ENCODE data around the gene CTIF. TPM values are rescaled to one million over a fixed set of nuclear protein-coding genes. Genes with fewer than 3 reads are reported as not detected.

CTIF gene
- polyA plus RNA-seq, 1 of the 3 experiments (the other 2 are of a cell fraction) = 47.2 TPM

- peak; percentile 63; the same call in 1 of the 2 replicates for TF ChIP-seq REST (IDR thresholded peaks at IDR 0.05; ENCODE audit: low read depth, low read length)
- TF ChIP-seq FOXJ3 (CRISPR knock-in tag; IDR thresholded peaks at IDR 0.05) = no peak
- peak; percentile 93 for TF ChIP-seq JUND (IDR thresholded peaks at IDR 0.05)
- TF ChIP-seq EZH2phosphoT487 (IDR thresholded peaks at IDR 0.05; ENCODE audit: borderline replicate concordance, low read depth) = no peak
- TF ChIP-seq TEAD4 (IDR thresholded peaks at IDR 0.05; ENCODE audit: borderline replicate concordance, insufficient read depth) = peak; percentile 92
- no peak for TF ChIP-seq CTCF (IDR thresholded peaks at IDR 0.05)
- TF ChIP-seq RAD21 (IDR thresholded peaks at IDR 0.05; ENCODE audit: low read length) = no peak
- no peak for TF ChIP-seq RFX5 (IDR thresholded peaks at IDR 0.05; ENCODE audit: low read length)
- TF ChIP-seq SMC3 (IDR thresholded peaks at IDR 0.05; ENCODE audit: low read depth, low read length) = no peak
- peak; percentile 20 to 94; a peak in 3 of 4 replicates for TF ChIP-seq EP300 (IDR thresholded peaks at IDR 0.05; ENCODE audit: borderline replicate concordance in 1 of 2, low read depth in 1 of 2, low read length in 1 of 2)
- no peak for TF ChIP-seq RCOR1 (IDR thresholded peaks at IDR 0.05; ENCODE audit: low read length)
- TF ChIP-seq GATA2 (CRISPR knock-in tag; IDR thresholded peaks at IDR 0.05) = no peak
- TF ChIP-seq NFIC (IDR thresholded peaks at IDR 0.05; ENCODE audit: borderline replicate concordance) = peak; percentile 89
Observed at GRCh38 chr18:48629730-48630324, 91.0 kb downstream of the CTIF start (continued).

GRCh38 chr18:48631851-48632250, 93.0 kb downstream of the CTIF start:
- Histone ChIP-seq H3F3A (replicated peaks; ENCODE audit: insufficient read depth) (peaks cover 18% of the 10 kb centered on the region), H3K9ac (no peak overlapping the region), H3K27ac (ENCODE audit: low read depth in 2 of 2, low read length in 1 of 2) (peak overlapping the region in 1 of 2 experiments; percentile 93; a peak in 1 of 4 replicates), H4K20me1 (ENCODE audit: insufficient read depth) (no peaks in the 10 kb centered on the region), H3K4me2 (no peak overlapping the region), H3K4me3 (ENCODE audit: low read depth in 2 of 2, low read length in 1 of 2) (no peak overlapping the region), H3K27me3 (ENCODE audit: insufficient read depth) (no peaks in the 10 kb centered on the region), H3K9me3 (no peaks in the 10 kb centered on the region), H3K36me3 (replicated peaks in 1 of 2; ENCODE audit: control insufficient read depth in 1 of 2, insufficient read depth in 2 of 2, low read length in 1 of 2) (peaks cover 17 to 22% of the 10 kb centered on the region in 2 experiments), H3K79me2 (ENCODE audit: insufficient read depth) (peaks cover 72% of the 10 kb centered on the region), H3K4me1 (ENCODE audit: control insufficient read depth in 1 of 2, insufficient read depth in 2 of 2, low read depth in 1 of 2, low read length in 1 of 2) (peaks cover 3 to 18% of the 10 kb centered on the region in 2 experiments; a peak in 3 of 4 replicates), H3K9me2 (no peaks in the 10 kb centered on the region), H2AFZ (ENCODE audit: low read depth) (no peak overlapping the region)
- ChIA-PET CTCF (interaction anchor here (1.1 to 2.0 kb wide), 2 partner anchors 18 to 74 kb away, joined by 3 to 5 read pairs; no protein-coding TSS in a partner anchor), POLR2A (no interaction called here)
- DNase-seq = no peak
- WGBS (ENCODE audit: low lambda C conversion rate) = 95% methylated on average over 5 of the region's 6 CpGs
- no peak for TF ChIP-seq CTCF (IDR thresholded peaks at IDR 0.05)
- TF ChIP-seq GABPA (IDR thresholded peaks at IDR 0.05; ENCODE audit: low read depth) = no peak
- no peak for TF ChIP-seq ELF1 (IDR thresholded peaks at IDR 0.05)
- TF ChIP-seq RXRA (IDR thresholded peaks at IDR 0.05; ENCODE audit: borderline replicate concordance, low read depth) = no peak
- no peak for TF ChIP-seq GATA2 (CRISPR knock-in tag; IDR thresholded peaks at IDR 0.05)
- no peak for TF ChIP-seq SMC3 (IDR thresholded peaks at IDR 0.05; ENCODE audit: low read depth, low read length)
- no peak for TF ChIP-seq ZBTB33 (IDR thresholded peaks at IDR 0.05; ENCODE audit: borderline replicate concordance, low read depth)
- no peak for TF ChIP-seq RAD21 (IDR thresholded peaks at IDR 0.05; ENCODE audit: low read length)
- TF ChIP-seq TEAD4 (IDR thresholded peaks at IDR 0.05; ENCODE audit: borderline replicate concordance, insufficient read depth) = no peak
- no peak for TF ChIP-seq TCF12 (IDR thresholded peaks at IDR 0.05)
- TF ChIP-seq USF1 (IDR thresholded peaks at IDR 0.05; ENCODE audit: borderline replicate concordance, low read depth) = no peak
- TF ChIP-seq SIN3A (IDR thresholded peaks at IDR 0.05; ENCODE audit: borderline replicate concordance, low read depth, low read length) = no peak

Measured in SK-N-SH (cell line).